ENCODE results near the gene CLASP2.
"Not testable (repeated sequence)": the region's sequence is repeated elsewhere in the genome, so short reads cannot be mapped to it uniquely, and the experiment has no call there.

The CLASP2 gene

DNA sequence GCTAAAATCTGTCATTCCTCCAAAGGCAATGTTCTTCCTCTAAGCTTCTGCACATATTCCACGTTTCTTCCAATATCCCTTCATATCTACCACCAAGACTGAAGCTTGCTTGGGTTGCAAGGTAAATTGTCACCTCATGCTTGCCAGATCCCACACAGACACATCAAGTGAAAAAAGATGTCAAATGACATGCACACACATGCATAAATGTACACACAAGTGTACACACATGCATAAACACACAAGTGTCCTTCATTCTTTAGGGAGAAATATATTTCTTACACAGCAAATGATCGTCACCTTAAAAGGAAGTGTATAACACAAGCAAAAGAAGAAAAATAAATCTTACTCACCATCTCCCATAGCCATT is 59.4 kb downstream of the CLASP2 start:
- H3K4me3 ChIP-seq (replicated peaks; ENCODE audit: low read depth, low read length): peak overlapping the region; percentile 57
- DNase-seq (ENCODE audit: low read depth): no peak
- TF ChIP-seq, protein P1, sequence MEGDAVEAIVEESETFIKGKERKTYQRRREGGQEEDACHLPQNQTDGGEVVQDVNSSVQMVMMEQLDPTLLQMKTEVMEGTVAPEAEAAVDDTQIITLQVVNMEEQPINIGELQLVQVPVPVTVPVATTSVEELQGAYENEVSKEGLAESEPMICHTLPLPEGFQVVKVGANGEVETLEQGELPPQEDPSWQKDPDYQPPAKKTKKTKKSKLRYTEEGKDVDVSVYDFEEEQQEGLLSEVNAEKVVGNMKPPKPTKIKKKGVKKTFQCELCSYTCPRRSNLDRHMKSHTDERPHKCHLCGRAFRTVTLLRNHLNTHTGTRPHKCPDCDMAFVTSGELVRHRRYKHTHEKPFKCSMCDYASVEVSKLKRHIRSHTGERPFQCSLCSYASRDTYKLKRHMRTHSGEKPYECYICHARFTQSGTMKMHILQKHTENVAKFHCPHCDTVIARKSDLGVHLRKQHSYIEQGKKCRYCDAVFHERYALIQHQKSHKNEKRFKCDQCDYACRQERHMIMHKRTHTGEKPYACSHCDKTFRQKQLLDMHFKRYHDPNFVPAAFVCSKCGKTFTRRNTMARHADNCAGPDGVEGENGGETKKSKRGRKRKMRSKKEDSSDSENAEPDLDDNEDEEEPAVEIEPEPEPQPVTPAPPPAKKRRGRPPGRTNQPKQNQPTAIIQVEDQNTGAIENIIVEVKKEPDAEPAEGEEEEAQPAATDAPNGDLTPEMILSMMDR (IDR thresholded peaks at IDR 0.05; ENCODE audit: low read length, missing control alignments): no peak

DNA sequence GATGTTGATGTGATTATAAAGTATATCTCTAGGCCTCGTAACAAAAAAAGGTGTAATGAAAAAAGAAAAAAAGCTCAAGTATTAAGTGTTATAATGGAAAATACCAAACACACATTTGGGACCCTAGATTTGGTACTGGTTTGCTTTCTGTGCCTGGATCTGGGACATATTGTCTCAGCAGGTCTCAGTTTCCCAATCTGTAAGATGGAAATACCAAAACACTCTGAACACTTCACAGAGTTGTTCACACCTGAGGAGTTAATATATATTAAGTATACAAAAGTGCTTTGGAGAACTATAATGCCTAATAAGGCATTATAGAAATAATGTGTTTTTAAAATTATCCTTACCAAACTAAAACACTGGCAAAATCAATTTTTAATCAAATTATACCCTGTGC is 60.0 kb downstream of the CLASP2 start:
- H3K4me3 ChIP-seq (replicated peaks; ENCODE audit: low read depth, low read length): peak overlapping the region; percentile 57
- no peak for DNase-seq (ENCODE audit: low read depth)

DNA sequence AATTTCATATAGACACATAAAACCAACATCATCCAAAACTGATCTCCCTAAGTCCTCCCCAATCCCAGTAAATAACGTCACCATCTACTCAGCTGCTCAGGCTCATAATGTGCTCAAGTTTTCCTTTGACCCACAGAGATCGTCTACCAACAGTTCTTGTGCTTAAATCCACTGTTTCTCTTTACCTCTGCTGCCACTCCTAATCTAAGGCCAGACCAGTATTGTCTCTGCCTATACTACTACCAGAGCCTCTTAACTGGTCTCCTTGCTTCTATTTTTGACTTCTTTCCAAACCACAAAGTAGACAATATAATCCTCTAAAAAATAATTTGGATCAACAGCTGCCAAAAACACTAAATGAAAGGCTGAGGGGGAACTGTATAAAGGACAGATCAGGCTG is 65.3 kb downstream of the CLASP2 start:
- TF ChIP-seq, protein P1 (IDR thresholded peaks at IDR 0.05; ENCODE audit: low read length, missing control alignments): no peak
- no peak overlapping the region for H3K4me3 ChIP-seq (replicated peaks; ENCODE audit: low read depth, low read length)
- DNase-seq (ENCODE audit: low read depth): no peak

More for the DNA sequence above, 60.0 kb downstream of the CLASP2 start:
- TF ChIP-seq, protein P1 (IDR thresholded peaks at IDR 0.05; ENCODE audit: low read length, missing control alignments): no peak

DNA sequence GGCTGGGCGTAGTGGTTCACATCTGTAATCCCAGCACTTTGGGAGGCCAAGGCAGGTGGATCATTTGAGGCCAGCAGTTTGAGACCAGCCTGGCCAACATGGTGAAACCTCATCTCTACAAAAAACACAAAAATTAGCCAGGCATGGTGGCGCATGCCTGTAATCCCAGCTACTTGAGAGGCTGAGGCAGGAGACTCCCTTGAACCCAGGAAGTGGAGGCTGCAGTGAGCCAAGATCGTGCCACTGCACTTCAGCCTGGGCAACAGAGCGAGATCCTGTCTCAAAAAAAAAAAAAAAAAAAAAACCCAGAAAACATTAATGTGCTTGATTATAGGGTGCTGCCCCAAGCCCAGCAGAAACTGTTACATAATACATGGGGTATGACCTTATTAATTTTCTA is 67.0 kb downstream of the CLASP2 start:
- not testable (repeated sequence) for H3K4me3 ChIP-seq (replicated peaks; ENCODE audit: low read depth, low read length); DNase-seq (ENCODE audit: low read depth)

DNA sequence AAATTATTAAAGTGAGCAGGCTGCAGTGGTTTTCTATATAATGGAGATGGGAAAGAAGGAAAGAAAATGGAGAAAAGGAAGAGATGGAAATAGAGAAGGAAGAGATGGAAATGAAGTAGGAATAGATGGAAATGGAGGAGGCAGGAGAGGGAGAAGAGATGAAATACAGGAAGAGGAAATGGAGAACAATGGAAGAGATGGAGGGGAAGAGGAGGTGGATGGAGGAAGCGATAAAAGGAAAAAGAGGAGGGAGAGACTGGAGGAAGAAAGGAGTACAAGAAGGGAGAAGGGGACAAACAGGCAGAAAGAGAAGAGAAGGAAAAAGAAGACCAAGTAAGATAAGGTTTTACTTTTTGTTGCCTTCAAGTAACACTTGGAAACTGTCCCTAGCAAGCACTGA is 67.6 kb downstream of the CLASP2 start:
- no peak overlapping the region for H3K4me3 ChIP-seq (replicated peaks; ENCODE audit: low read depth, low read length)
- TF ChIP-seq, protein P1 (IDR thresholded peaks at IDR 0.05; ENCODE audit: low read length, missing control alignments): no peak
- DNase-seq (ENCODE audit: low read depth): no peak

DNA sequence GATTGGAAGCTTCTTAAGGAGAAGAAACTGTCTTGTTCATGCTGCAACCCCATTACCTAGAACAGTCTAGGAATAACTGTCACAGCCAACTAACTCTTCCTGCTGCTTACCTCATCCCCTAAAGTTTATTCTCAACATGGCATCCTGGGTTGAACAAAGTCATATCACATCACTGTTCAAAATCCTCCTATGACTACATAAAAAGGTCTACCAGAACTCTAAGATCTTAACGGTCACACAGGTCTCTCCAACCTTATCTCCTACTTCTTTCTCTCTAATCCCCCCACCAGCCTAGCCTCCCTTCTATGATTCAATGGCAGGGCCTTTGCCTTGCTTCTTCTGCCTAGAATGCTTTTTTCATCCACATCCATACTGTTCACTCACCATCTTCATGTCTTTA is 69.3 kb downstream of the CLASP2 start:
- no peak overlapping the region for H3K4me3 ChIP-seq (replicated peaks; ENCODE audit: low read depth, low read length)
- no peak for DNase-seq (ENCODE audit: low read depth)
- TF ChIP-seq, protein P1 (IDR thresholded peaks at IDR 0.05; ENCODE audit: low read length, missing control alignments): no peak

DNA sequence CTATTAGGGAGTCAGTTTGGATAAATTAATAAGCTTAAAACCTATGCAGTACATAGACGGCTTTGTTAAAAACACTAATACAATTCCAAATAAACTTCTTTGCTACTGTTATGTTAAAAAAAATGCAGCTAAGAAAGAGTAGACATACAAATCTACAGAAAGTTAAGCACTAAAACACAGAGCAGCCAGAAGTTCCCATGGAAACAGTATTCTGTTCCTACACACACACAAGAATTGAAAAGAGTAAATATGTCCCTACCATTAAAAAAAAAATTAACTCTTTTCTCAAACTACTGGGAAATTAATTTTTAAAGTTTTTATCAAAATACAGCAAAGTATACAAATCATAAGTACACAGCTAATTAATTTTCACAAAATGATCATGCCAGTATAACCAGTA is 71.6 kb downstream of the CLASP2 start:
- DNase-seq (ENCODE audit: low read depth): no peak
- no peak overlapping the region for H3K4me3 ChIP-seq (replicated peaks; ENCODE audit: low read depth, low read length)
- TF ChIP-seq, protein P1 (IDR thresholded peaks at IDR 0.05; ENCODE audit: low read length, missing control alignments): no peak

Measured in fibroblast of pulmonary artery (primary cell).